Measurements from ENCODE around the gene CYP2R1.
"Not testable (repeated sequence)": the region's sequence is repeated elsewhere in the genome, so short reads cannot be mapped to it uniquely, and the experiment has no call there.

CYP2R1 gene

GRCh38 chr11:14881576-14882193, 10.3 kb downstream of the CYP2R1 start:
- DNase-seq: no peak

GRCh38 chr11:14875163-14875562, 16.9 kb downstream of the CYP2R1 start:
- no peak for DNase-seq

More at GRCh38 chr11:14881576-14882193, 10.3 kb downstream of the CYP2R1 start:
- TF ChIP-seq POLR2A (IDR thresholded peaks at IDR 0.05; ENCODE audit: low read length) (no peak), GATA1 (IDR thresholded peaks at IDR 0.05; ENCODE audit: low read depth, low read length) (no peak)

DNA sequence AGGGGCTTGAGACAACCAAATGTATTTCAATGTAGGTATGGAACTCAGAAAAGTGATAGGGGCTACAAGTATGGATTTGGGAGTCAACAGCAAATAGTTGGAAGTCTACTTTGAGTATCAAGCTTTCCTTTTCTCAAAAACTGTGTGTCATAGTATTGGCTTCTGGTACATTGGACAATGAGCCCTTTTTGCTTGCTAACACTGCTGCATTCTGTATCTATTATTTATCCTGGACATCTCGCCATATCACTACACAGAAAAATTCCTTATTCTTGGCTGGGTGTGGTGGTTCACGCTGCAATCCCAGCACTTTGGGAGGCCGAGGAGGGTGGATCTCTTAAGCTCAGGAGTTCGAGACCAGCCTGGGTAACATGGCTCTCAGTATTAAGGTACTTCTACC, 18.4 kb downstream of the CYP2R1 start:
- TF ChIP-seq POLR2A (IDR thresholded peaks at IDR 0.05; ENCODE audit: low read length): no peak
- TF ChIP-seq GATA1 (IDR thresholded peaks at IDR 0.05; ENCODE audit: low read depth, low read length): no peak
- DNase-seq: no peak

More at GRCh38 chr11:14875163-14875562, 16.9 kb downstream of the CYP2R1 start:
- TF ChIP-seq GATA1 (IDR thresholded peaks at IDR 0.05; ENCODE audit: low read depth, low read length): no peak
- TF ChIP-seq POLR2A (IDR thresholded peaks at IDR 0.05; ENCODE audit: low read length): no peak

DNA sequence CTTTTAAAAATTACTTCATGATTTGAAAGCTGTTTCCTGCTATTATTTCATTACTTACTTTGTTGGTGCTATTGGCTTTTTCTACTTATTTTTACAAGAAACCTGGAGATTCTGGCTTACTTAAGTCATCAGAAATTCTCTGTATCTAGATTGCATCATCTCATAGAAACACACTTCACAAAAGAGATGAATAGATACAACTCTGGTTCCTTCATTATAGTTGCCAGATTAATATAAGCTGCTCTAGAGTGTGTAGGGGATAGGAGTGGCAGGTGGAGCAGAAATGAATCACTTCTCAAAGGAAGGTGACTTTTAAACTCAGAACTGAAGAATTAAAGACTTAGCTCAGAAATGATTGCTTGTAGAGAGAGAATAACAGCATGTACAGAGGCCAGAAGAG, 20.0 kb downstream of the CYP2R1 start:
- DNase-seq: no peak
- TF ChIP-seq GATA1 (IDR thresholded peaks at IDR 0.05; ENCODE audit: low read depth, low read length) (no peak), POLR2A (IDR thresholded peaks at IDR 0.05; ENCODE audit: low read length) (no peak)

DNA sequence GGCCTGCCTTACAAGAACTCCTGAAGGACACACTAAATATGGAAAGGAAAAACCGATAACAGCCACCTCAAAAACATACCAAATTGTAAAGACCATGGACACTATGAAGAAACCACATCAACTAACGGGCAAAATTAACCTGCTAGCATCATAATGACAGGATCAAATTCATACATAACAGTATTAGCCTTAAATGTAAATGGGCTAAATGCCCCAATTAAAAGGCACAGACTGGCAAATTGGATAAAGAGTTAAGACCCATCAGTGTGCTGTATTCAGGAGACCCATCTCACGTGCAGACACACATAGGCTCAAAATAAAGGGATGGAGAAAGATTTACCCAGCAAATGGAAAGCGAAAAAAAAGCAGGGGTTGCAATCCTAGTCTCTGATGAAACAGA, 28.3 kb downstream of the CYP2R1 start:
- DNase-seq: not testable (repeated sequence)

DNA sequence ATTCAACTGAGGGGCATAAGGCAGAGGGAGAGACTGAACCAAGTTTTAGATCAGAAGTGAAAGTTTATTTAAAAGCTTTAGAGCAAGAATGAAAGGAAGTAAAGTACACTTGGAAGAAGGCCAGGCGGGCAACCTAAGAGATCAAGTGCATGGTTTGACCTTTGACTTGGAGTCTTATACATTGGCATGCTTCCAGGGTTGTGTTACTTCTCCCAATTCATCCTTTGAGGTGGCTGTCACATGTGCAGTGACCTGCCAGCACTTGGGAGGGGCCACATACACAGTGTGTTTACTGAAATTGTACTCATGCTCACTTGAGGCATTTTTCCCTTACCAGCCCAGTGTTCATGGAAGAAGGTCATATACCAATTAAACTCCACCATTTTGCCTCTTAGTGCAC, 30.4 kb downstream of the CYP2R1 start:
- TF ChIP-seq POLR2A (IDR thresholded peaks at IDR 0.05; ENCODE audit: low read length) (no peak), GATA1 (IDR thresholded peaks at IDR 0.05; ENCODE audit: low read depth, low read length) (no peak)
- peak; percentile 10 to 41 for DNase-seq

DNA sequence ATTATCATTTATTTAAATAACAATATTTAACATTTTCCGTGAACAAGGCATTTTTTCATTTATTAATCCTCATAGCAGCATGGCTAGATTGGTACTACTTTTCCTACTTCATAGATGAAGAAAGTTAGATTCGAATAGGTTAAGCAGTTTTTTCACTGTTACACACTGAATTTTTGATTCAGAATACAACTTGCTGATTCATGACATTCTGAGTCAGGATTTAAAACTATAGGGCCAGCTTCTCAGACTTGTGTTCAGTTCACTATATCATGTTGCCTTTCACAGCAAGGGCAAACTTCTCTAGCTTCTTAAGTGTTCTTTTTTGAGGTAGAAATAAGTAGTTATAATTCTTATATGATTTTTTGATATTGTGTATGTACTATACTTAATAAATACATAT, 31.5 kb downstream of the CYP2R1 start:
- DNase-seq: no peak
- TF ChIP-seq GATA1 (IDR thresholded peaks at IDR 0.05; ENCODE audit: low read depth, low read length) (no peak), POLR2A (IDR thresholded peaks at IDR 0.05; ENCODE audit: low read length) (no peak)

GRCh38 chr11:14858404-14858803, 33.6 kb downstream of the CYP2R1 start:
- no peak for TF ChIP-seq POLR2A (IDR thresholded peaks at IDR 0.05; ENCODE audit: low read length)
- no peak for TF ChIP-seq GATA1 (IDR thresholded peaks at IDR 0.05; ENCODE audit: low read depth, low read length)
- DNase-seq: no peak

- TF ChIP-seq POLR2A (IDR thresholded peaks at IDR 0.05; ENCODE audit: low read length) (no peak), GATA1 (IDR thresholded peaks at IDR 0.05; ENCODE audit: low read depth, low read length) (no peak)
- no peak for DNase-seq
These were observed 34.4 kb downstream of the CYP2R1 start for GRCh38 chr11:14857621-14858020.

- DNase-seq: peak in 1 of 2 experiments; percentile 52
- TF ChIP-seq POLR2A (IDR thresholded peaks at IDR 0.05; ENCODE audit: low read length): no peak
- TF ChIP-seq GATA1 (IDR thresholded peaks at IDR 0.05; ENCODE audit: low read depth, low read length): no peak
These were observed 36.1 kb downstream of the CYP2R1 start for GRCh38 chr11:14855890-14856289.

DNA sequence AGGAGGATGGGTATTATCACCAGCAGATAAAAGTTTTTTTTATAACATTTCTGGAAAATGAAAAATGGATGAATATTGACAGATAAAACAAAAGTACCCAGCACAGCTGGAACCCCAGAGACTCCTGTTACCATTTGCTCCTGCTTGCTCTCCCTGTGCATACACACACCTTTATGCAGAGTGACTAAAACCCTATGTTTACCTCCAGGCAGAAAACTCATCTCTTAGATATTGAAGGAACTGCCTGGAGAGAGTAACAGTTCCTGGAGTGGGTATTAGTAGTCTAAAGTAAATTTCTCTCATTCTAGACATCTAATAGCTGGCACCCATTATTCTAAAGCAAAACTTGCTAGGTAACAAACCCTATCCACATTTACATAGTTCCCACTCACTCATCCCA, 38.0 kb downstream of the CYP2R1 start:
- no peak for DNase-seq

GRCh38 chr11:14852571-14853177, 39.4 kb downstream of the CYP2R1 start:
- TF ChIP-seq POLR2A (IDR thresholded peaks at IDR 0.05; ENCODE audit: low read length) (no peak), GATA1 (IDR thresholded peaks at IDR 0.05; ENCODE audit: low read depth, low read length) (no peak)
- peak; percentile 46 to 79 for DNase-seq

More for the DNA sequence above, 38.0 kb downstream of the CYP2R1 start:
- no peak for TF ChIP-seq GATA1 (IDR thresholded peaks at IDR 0.05; ENCODE audit: low read depth, low read length)
- no peak for TF ChIP-seq POLR2A (IDR thresholded peaks at IDR 0.05; ENCODE audit: low read length)

GRCh38 chr11:14842002-14842401, 50.0 kb downstream of the CYP2R1 start:
- TF ChIP-seq GATA1 (IDR thresholded peaks at IDR 0.05; ENCODE audit: low read depth, low read length) (no peak), POLR2A (IDR thresholded peaks at IDR 0.05; ENCODE audit: low read length) (no peak)
- no peak for DNase-seq

- DNase-seq: no peak
- TF ChIP-seq GATA1 (IDR thresholded peaks at IDR 0.05; ENCODE audit: low read depth, low read length) (no peak), POLR2A (IDR thresholded peaks at IDR 0.05; ENCODE audit: low read length) (no peak)
These were observed 56.2 kb downstream of the CYP2R1 start for GRCh38 chr11:14835496-14836492.
